HepG2 (cell line): ENCODE measurements around the gene SMIM28. TPM values are rescaled to one million over a fixed set of nuclear protein-coding genes. Genes with fewer than 3 reads are reported as not detected.

Experiments
- BHLHE40 ChIP-seq: IDR thresholded peaks from 2 replicates; pipeline ENCODE4 v1.6.1; 2011; ENCODE audit warnings: low read length, improper control_type of control experiment
- EHMT2 ChIP-seq: fragments of 200-600 bp; sonication (generic); IDR thresholded peaks from 2 replicates; pipeline ENCODE4 v1.7.0; 2017; ENCODE audit warnings: antibody characterized with exemption, low read depth, low read length, borderline replicate concordance
- FOXK1 ChIP-seq: sonication (generic); formaldehyde crosslinking; IDR thresholded peaks from 2 replicates; pipeline ENCODE4 v1.4.0; 2020; ENCODE audit warnings: low read depth, missing genetic modification reagents, borderline replicate concordance
- HMG20A ChIP-seq: IDR thresholded peaks from 2 replicates; pipeline ENCODE4 v1.6.1; 2016; ENCODE audit warnings: borderline replicate concordance
- HNF1A ChIP-seq, 2 experiments: sonication (generic) in 1 of 2; formaldehyde crosslinking in 1 of 2; IDR thresholded peaks; 2 replicates each; pipeline versions ENCODE4 v1.4.0 to v1.6.1; 2016 to 2020; ENCODE audit warnings: borderline replicate concordance in 1 of 2, low read depth in 1 of 2, mild to moderate bottlenecking in 1 of 2, missing genetic modification reagents in 1 of 2
- HNRNPLL ChIP-seq: fragments of 200-400 bp; formaldehyde crosslinking; IDR thresholded peaks from 2 replicates; pipeline ENCODE4 v1.6.1; 2017; ENCODE audit warnings: mild to moderate bottlenecking, low read depth, low read length; ENCODE audit not compliant: poor library complexity, severe bottlenecking
- MBNL3 ChIP-seq: fragments of 250-450 bp; sonication (Bioruptor Pico); conservative IDR thresholded peaks from 2 replicates; pipeline ENCODE4 v1.8.0; 2022; ENCODE audit warnings: mild to moderate bottlenecking, inconsistent platforms
- TCF12 ChIP-seq, 2 experiments: fragments of 450-650 bp in 1 of 2; sonication (generic) in 1 of 2; formaldehyde crosslinking in 1 of 2; IDR thresholded peaks; 2 replicates each; pipeline versions ENCODE4 v1.6.1 to v1.8.0; 2017 to 2022; ENCODE audit warnings: antibody characterized with exemption in 1 of 2, mild to moderate bottlenecking in 1 of 2, missing genetic modification reagents in 1 of 2, moderate library complexity in 1 of 2
- ZIK1 ChIP-seq: sonication (generic); formaldehyde crosslinking; IDR thresholded peaks from 2 replicates; pipeline ENCODE4 v1.5.0; 2020; ENCODE audit warnings: mild to moderate bottlenecking, low read depth, missing genetic modification reagents, borderline replicate concordance
- ZNF180 ChIP-seq: sonication (generic); formaldehyde crosslinking; IDR thresholded peaks from 2 replicates; pipeline ENCODE4 v1.4.0; 2020; ENCODE audit warnings: low read depth, missing genetic modification reagents, borderline replicate concordance
- ZNF275 ChIP-seq: sonication (generic); formaldehyde crosslinking; IDR thresholded peaks from 2 replicates; pipeline ENCODE4 v1.8.0; 2022; ENCODE audit warnings: missing genetic modification reagents, mild to moderate bottlenecking, inconsistent platforms, borderline replicate concordance
- ZNF547 ChIP-seq: sonication (generic); formaldehyde crosslinking; IDR thresholded peaks from 2 replicates; pipeline ENCODE4 v1.5.1; 2020; ENCODE audit warnings: mild to moderate bottlenecking, missing genetic modification reagents
- ZNF577 ChIP-seq: sonication (generic); formaldehyde crosslinking; IDR thresholded peaks from 2 replicates; pipeline ENCODE4 v1.4.0; 2020; ENCODE audit warnings: mild to moderate bottlenecking, low read depth, missing genetic modification reagents, borderline replicate concordance
- ZNF605 ChIP-seq: sonication (generic); formaldehyde crosslinking; IDR thresholded peaks from 2 replicates; pipeline ENCODE4 v1.8.0; 2022; ENCODE audit warnings: mild to moderate bottlenecking, missing genetic modification reagents
- polyA plus RNA-seq, 8 experiments: library from polyadenylated mRNA; depleted of rRNA in 3 of 8; stranded (reverse) in 7 of 8; unstranded in 1 of 8; fragments of >200 nt; fragmentation: Illumina TruSeq in 4 of 8; extraction: Trizol in 4 of 8; gene quantifications; 2 replicates each; pipeline versions ENCODE4 v1.2.1 to v1.2.3, GENCODE V29; 2011 to 2016; ENCODE audit warnings: low read depth in 4 of 8, missing spikeins in 1 of 8, mixed read lengths in 1 of 8; ENCODE audit not compliant: insufficient read depth in 1 of 8
- total RNA-seq, 5 experiments: library from RNA; depleted of rRNA; stranded (reverse); fragments of >200 nt; fragmentation: Illumina TruSeq; extraction: Trizol; gene quantifications; 2 replicates each; pipeline ENCODE4 v1.2.3, GENCODE V29; 2016; ENCODE audit warnings: low read depth in 1 of 5
- TF ChIP-seq, protein P1 (sequence below): sonication (generic); formaldehyde crosslinking; IDR thresholded peaks from 2 replicates; pipeline ENCODE4 v1.4.0; 2020; ENCODE audit warnings: mild to moderate bottlenecking, low read depth, missing genetic modification reagents
- TF ChIP-seq, protein P2 (sequence below): sonication (generic); formaldehyde crosslinking; IDR thresholded peaks from 2 replicates; pipeline ENCODE4 v1.4.0; 2020; ENCODE audit warnings: missing genetic modification reagents, mild to moderate bottlenecking, borderline replicate concordance
- TF ChIP-seq, protein P3 (sequence below): sonication (generic); formaldehyde crosslinking; IDR thresholded peaks from 2 replicates; pipeline ENCODE4 v1.5.0; 2020; ENCODE audit warnings: mild to moderate bottlenecking, missing genetic modification reagents

SMIM28 gene
- total and polyA plus RNA-seq, 2 of the 13 experiments (the other 11 are each of a cell fraction or from before 2014, with no cell fraction given): not detected

DNA sequence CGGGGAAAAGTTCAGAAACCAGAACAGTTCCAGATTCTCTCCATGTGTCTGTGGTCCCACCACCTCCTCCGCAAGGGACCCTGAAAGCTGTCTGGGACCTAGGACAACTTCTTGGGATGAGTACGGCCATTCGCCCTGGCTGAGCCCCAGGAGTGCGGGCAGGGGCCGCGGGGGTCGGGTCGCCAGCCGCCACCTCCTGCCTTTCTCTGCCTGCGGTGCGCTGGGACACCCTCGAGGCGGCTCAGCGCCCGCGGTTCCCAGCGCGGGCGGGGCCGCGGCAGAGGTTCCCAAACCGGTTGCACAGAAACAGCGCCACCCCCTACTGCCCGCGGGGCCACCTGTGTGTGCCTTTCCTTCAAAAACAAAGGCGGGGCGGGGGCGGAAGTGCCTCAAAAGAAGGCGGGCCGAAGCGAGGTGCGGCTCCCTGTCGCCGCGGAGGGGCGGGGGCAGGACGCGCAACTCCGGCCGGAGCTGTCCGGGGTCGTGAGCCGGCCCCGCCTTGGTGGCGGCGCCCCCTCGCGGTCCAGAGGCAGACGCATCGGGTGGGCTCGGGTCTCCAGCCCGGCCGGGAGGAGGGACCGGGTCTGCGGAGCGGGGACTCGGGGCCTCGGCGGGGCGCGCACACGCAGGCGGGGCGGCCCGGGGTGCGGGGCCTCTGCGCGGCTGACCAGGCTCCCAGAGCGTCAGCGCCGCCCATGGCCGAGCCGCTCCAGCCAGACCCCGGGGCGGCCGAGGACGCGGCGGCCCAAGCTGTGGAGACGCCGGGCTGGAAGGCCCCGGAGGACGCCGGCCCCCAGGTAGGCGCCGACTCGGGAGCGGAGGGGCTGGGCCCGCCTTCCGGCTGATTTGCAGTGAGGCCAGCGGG, 26.3 kb downstream of the SMIM28 start, which contains the start of gene HEBP2 (continued):
- TF ChIP-seq HNF1A (IDR thresholded peaks at IDR 0.05; ENCODE audit: low read depth): no peak
- peak; percentile 87 for TF ChIP-seq HNF1A (CRISPR knock-in tag; IDR thresholded peaks at IDR 0.05; ENCODE audit: borderline replicate concordance)
- TF ChIP-seq ZNF547 (CRISPR knock-in tag): peak; percentile 70
- TF ChIP-seq EHMT2: no peak
- TF ChIP-seq ZNF275 (CRISPR knock-in tag): peak; percentile 61; the same call in 1 of the 2 replicates
- TF ChIP-seq, protein P1, sequence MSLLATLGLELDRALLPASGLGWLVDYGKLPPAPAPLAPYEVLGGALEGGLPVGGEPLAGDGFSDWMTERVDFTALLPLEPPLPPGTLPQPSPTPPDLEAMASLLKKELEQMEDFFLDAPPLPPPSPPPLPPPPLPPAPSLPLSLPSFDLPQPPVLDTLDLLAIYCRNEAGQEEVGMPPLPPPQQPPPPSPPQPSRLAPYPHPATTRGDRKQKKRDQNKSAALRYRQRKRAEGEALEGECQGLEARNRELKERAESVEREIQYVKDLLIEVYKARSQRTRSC (CRISPR knock-in tag): no peak; the same call in 1 of the 2 replicates
- TF ChIP-seq ZIK1 (CRISPR knock-in tag): peak; percentile 53; the same call in 1 of the 2 replicates
- TF ChIP-seq HNRNPLL: peak; percentile 83
- TF ChIP-seq, protein P2, sequence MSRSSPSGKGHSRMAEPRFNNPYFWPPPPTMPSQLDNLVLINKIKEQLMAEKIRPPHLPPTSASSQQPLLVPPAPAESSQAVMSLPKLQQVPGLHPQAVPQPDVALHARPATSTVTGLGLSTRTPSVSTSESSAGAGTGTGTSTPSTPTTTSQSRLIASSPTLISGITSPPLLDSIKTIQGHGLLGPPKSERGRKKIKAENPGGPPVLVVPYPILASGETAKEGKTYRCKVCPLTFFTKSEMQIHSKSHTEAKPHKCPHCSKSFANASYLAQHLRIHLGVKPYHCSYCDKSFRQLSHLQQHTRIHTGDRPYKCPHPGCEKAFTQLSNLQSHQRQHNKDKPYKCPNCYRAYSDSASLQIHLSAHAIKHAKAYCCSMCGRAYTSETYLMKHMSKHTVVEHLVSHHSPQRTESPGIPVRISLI (CRISPR knock-in tag): peak; percentile 67; the same call in 1 of the 2 replicates
- TF ChIP-seq, protein P3, sequence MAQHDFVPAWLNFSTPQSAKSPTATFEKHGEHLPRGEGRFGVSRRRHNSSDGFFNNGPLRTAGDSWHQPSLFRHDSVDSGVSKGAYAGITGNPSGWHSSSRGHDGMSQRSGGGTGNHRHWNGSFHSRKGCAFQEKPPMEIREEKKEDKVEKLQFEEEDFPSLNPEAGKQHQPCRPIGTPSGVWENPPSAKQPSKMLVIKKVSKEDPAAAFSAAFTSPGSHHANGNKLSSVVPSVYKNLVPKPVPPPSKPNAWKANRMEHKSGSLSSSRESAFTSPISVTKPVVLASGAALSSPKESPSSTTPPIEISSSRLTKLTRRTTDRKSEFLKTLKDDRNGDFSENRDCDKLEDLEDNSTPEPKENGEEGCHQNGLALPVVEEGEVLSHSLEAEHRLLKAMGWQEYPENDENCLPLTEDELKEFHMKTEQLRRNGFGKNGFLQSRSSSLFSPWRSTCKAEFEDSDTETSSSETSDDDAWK (CRISPR knock-in tag): no peak
- peak; percentile 72 for TF ChIP-seq ZNF605 (CRISPR knock-in tag)
- peak; percentile 10; the same call in 1 of the 2 replicates for TF ChIP-seq ZNF577 (CRISPR knock-in tag)
- TF ChIP-seq HMG20A (CRISPR knock-in tag): no peak; the same call in 1 of the 2 replicates
- TF ChIP-seq MBNL3 (CRISPR knock-in tag): no peak
- no peak for TF ChIP-seq ZNF180 (CRISPR knock-in tag)
- no peak for TF ChIP-seq TCF12 (IDR thresholded peaks at IDR 0.05)
- TF ChIP-seq TCF12 (CRISPR knock-in tag; IDR thresholded peaks at IDR 0.05): peak; percentile 46
- TF ChIP-seq BHLHE40: peak; percentile 9; the same call in 1 of the 2 replicates
- peak; percentile 86; the same call in 1 of the 2 replicates for TF ChIP-seq FOXK1 (CRISPR knock-in tag)
